ENCODE measurements around the gene DDAH2.

GRCh38 chr6:31693535-31693934 is 35.6 kb downstream of the DDAH2 start:
- no peak for TF ChIP-seq CTCF (IDR thresholded peaks at IDR 0.05)
- TF ChIP-seq POLR2A (IDR thresholded peaks at IDR 0.05) = no peak
